Activated T-helper 17 cell treated with anti-CD3 and anti-CD28 coated beads, Interleukin-2, amount 50 U/mL, for 72 hours (primary cell): ENCODE data around the gene AGAP2. TPM values are rescaled to one million over a fixed set of nuclear protein-coding genes. Genes with fewer than 3 reads are reported as not detected.

ENCODE experiments used
- ATAC-seq: fragments of 150-1000 bp; cut with Tn5 transposase; replicated peaks from 2 replicates; pipeline ENCODE4 v1.10.0; 2021; ENCODE audit warnings: mild to moderate bottlenecking, moderate library complexity
- H3K27ac Mint-ChIP-seq: one replicate; pipeline ENCODE4 v1.8.0; 2022; ENCODE audit warnings: mixed read lengths
- H3K27me3 Mint-ChIP-seq: one replicate; pipeline ENCODE4 v1.8.0; 2022; ENCODE audit warnings: mixed read lengths
- H3K36me3 Mint-ChIP-seq: one replicate; pipeline ENCODE4 v1.8.0; 2022; ENCODE audit warnings: low read depth, mild to moderate bottlenecking, mixed read lengths
- H3K4me1 Mint-ChIP-seq: one replicate; pipeline ENCODE4 v1.8.0; 2022; ENCODE audit warnings: mixed read lengths
- H3K4me3 Mint-ChIP-seq: one replicate; pipeline ENCODE4 v1.8.0; 2022; ENCODE audit warnings: mild to moderate bottlenecking, mixed read lengths
- H3K9me3 Mint-ChIP-seq: one replicate; pipeline ENCODE4 v1.8.0; 2022; ENCODE audit warnings: mixed read lengths
- total RNA-seq, 2 donors: library from RNA; stranded (reverse); gene quantifications; one replicate each; pipeline ENCODE4 v1.2.3, GENCODE V29; 2022

AGAP2 gene
- total RNA-seq, 2 donors from 2014 or later: 34.9 to 52.0 TPM

- peaks cover 46% of the 10 kb centered on the region for H3K36me3 Mint-ChIP-seq
- H3K9me3 Mint-ChIP-seq: no peaks in the 10 kb centered on the region
- ATAC-seq: peak; percentile 68
- H3K4me1 Mint-ChIP-seq: peaks cover 32% of the 10 kb centered on the region
- peak overlapping the region; percentile 97 for H3K27ac Mint-ChIP-seq
- H3K4me3 Mint-ChIP-seq: peak overlapping the region; percentile 99
- H3K27me3 Mint-ChIP-seq: no peaks in the 10 kb centered on the region
Measured at GRCh38 chr12:57740656-57741412, 2.3 kb upstream of the AGAP2 start.

GRCh38 chr12:57739914-57740538 is 1.5 kb upstream of the AGAP2 start:
- no peak for ATAC-seq
- peak overlapping the region; percentile 99 for H3K4me3 Mint-ChIP-seq
- no peaks in the 10 kb centered on the region for H3K27me3 Mint-ChIP-seq
- peaks cover 48% of the 10 kb centered on the region for H3K36me3 Mint-ChIP-seq
- H3K9me3 Mint-ChIP-seq: no peaks in the 10 kb centered on the region
- peaks cover 27% of the 10 kb centered on the region for H3K4me1 Mint-ChIP-seq
- peak overlapping the region; percentile 97 for H3K27ac Mint-ChIP-seq

GRCh38 chr12:57739387-57739786 is 845 bp upstream of the AGAP2 start:
- H3K4me3 Mint-ChIP-seq: peak overlapping the region; percentile 99
- peak overlapping the region; percentile 80 for H3K27ac Mint-ChIP-seq
- H3K9me3 Mint-ChIP-seq: no peaks in the 10 kb centered on the region
- peaks cover 27% of the 10 kb centered on the region for H3K4me1 Mint-ChIP-seq
- H3K27me3 Mint-ChIP-seq: no peaks in the 10 kb centered on the region
- peaks cover 48% of the 10 kb centered on the region for H3K36me3 Mint-ChIP-seq
- no peak for ATAC-seq

GRCh38 chr12:57737467-57738460 is 778 bp downstream of the AGAP2 start:
- Mint-ChIP-seq H3K27ac (no peak overlapping the region), H3K4me1 (peaks cover 23% of the 10 kb centered on the region), H3K9me3 (no peaks in the 10 kb centered on the region), H3K27me3 (no peaks in the 10 kb centered on the region), H3K4me3 (no peak overlapping the region), H3K36me3 (peaks cover 61% of the 10 kb centered on the region)
- no peak for ATAC-seq

GRCh38 chr12:57736741-57737466 is 1.6 kb downstream of the AGAP2 start:
- H3K27me3 Mint-ChIP-seq: no peaks in the 10 kb centered on the region
- H3K9me3 Mint-ChIP-seq: no peaks in the 10 kb centered on the region
- no peak for ATAC-seq
- H3K27ac Mint-ChIP-seq: peak overlapping the region; percentile 78
- peaks cover 69% of the 10 kb centered on the region for H3K36me3 Mint-ChIP-seq
- H3K4me1 Mint-ChIP-seq: peaks cover 27% of the 10 kb centered on the region
- no peak overlapping the region for H3K4me3 Mint-ChIP-seq

- ATAC-seq: no peak
- Mint-ChIP-seq H3K4me3 (no peak overlapping the region), H3K27ac (peak overlapping the region; percentile 78), H3K4me1 (peaks cover 24% of the 10 kb centered on the region), H3K9me3 (no peaks in the 10 kb centered on the region), H3K27me3 (no peaks in the 10 kb centered on the region), H3K36me3 (peaks cover 74% of the 10 kb centered on the region)
Measured at GRCh38 chr12:57735952-57736740, 2.4 kb downstream of the AGAP2 start.

GRCh38 chr12:57735198-57735855 is 3.2 kb downstream of the AGAP2 start:
- ATAC-seq: no peak
- no peaks in the 10 kb centered on the region for H3K9me3 Mint-ChIP-seq
- H3K36me3 Mint-ChIP-seq: peaks cover 75% of the 10 kb centered on the region
- no peak overlapping the region for H3K4me3 Mint-ChIP-seq
- no peak overlapping the region for H3K27ac Mint-ChIP-seq
- peaks cover 17% of the 10 kb centered on the region for H3K4me1 Mint-ChIP-seq
- no peaks in the 10 kb centered on the region for H3K27me3 Mint-ChIP-seq

GRCh38 chr12:57734591-57734990 is 4.0 kb downstream of the AGAP2 start:
- Mint-ChIP-seq H3K27me3 (no peaks in the 10 kb centered on the region), H3K9me3 (no peaks in the 10 kb centered on the region), H3K4me3 (no peak overlapping the region), H3K4me1 (peaks cover 16% of the 10 kb centered on the region), H3K27ac (no peak overlapping the region), H3K36me3 (peaks cover 80% of the 10 kb centered on the region)
- no peak for ATAC-seq

GRCh38 chr12:57733928-57734327 is 4.6 kb downstream of the AGAP2 start:
- Mint-ChIP-seq H3K9me3 (no peaks in the 10 kb centered on the region), H3K27me3 (no peaks in the 10 kb centered on the region), H3K27ac (no peak overlapping the region), H3K4me3 (no peak overlapping the region), H3K4me1 (peaks cover 10% of the 10 kb centered on the region), H3K36me3 (peaks cover 80% of the 10 kb centered on the region)
- no peak for ATAC-seq

GRCh38 chr12:57732726-57733593 is 5.6 kb downstream of the AGAP2 start:
- no peak for ATAC-seq
- Mint-ChIP-seq H3K27ac (peak overlapping the region; percentile 66), H3K4me1 (peaks cover 16% of the 10 kb centered on the region), H3K36me3 (peaks cover 88% of the 10 kb centered on the region), H3K9me3 (no peaks in the 10 kb centered on the region), H3K4me3 (no peak overlapping the region), H3K27me3 (no peaks in the 10 kb centered on the region)

GRCh38 chr12:57732270-57732669 is 6.3 kb downstream of the AGAP2 start:
- ATAC-seq: no peak
- Mint-ChIP-seq H3K4me3 (no peak overlapping the region), H3K4me1 (peaks cover 16% of the 10 kb centered on the region), H3K9me3 (no peaks in the 10 kb centered on the region), H3K36me3 (peaks cover 95% of the 10 kb centered on the region), H3K27ac (peak overlapping the region; percentile 66), H3K27me3 (no peaks in the 10 kb centered on the region)

GRCh38 chr12:57731411-57732080 is 7.0 kb downstream of the AGAP2 start:
- no peak for ATAC-seq
- Mint-ChIP-seq H3K36me3 (peaks cover 91% of the 10 kb centered on the region), H3K4me3 (no peak overlapping the region)

More at GRCh38 chr12:57731411-57732080, 7.0 kb downstream of the AGAP2 start:
- Mint-ChIP-seq H3K9me3 (no peaks in the 10 kb centered on the region), H3K27ac (no peak overlapping the region), H3K4me1 (peaks cover 13% of the 10 kb centered on the region), H3K27me3 (no peaks in the 10 kb centered on the region)
